Hepatocyte (in vitro differentiated cells): ENCODE data around the gene ZNF488. TPM values are rescaled to one million over a fixed set of nuclear protein-coding genes. Genes with fewer than 3 reads are reported as not detected.

ENCODE experiments used
- DNase-seq: peaks from one replicate; pipeline ENCODE4 v3.0.0-alpha.2; 2016; ENCODE audit warnings: low spot score
- H2AFZ ChIP-seq: fragments of 200-600 bp; sonication (generic); 2 replicates; pipeline ENCODE4 v1.6.0; 2016; ENCODE audit warnings: antibody characterized with exemption, mild to moderate bottlenecking
- H3K27ac ChIP-seq: fragments of 200-600 bp; sonication (generic); 2 replicates; pipeline ENCODE4 v1.5.1; 2016; ENCODE audit warnings: mild to moderate bottlenecking
- H3K27me3 ChIP-seq: fragments of 200-600 bp; sonication (generic); 2 replicates; pipeline ENCODE4 v1.6.1; 2016
- H3K36me3 ChIP-seq: fragments of 200-600 bp; sonication (generic); replicated peaks from 2 replicates; pipeline ENCODE4 v1.5.1; 2016; ENCODE audit warnings: low read depth; ENCODE audit not compliant: insufficient read depth
- H3K4me1 ChIP-seq: fragments of 200-600 bp; sonication (generic); 2 replicates; pipeline ENCODE4 v1.5.1; 2016; ENCODE audit warnings: mild to moderate bottlenecking, moderate library complexity; ENCODE audit not compliant: insufficient read depth
- H3K4me2 ChIP-seq: fragments of 200-600 bp; sonication (generic); 2 replicates; pipeline ENCODE4 v1.6.0; 2016
- H3K4me3 ChIP-seq: fragments of 200-600 bp; sonication (generic); 2 replicates; pipeline ENCODE4 v1.5.1; 2016; ENCODE audit warnings: mild to moderate bottlenecking
- H3K79me2 ChIP-seq: fragments of 200-600 bp; sonication (generic); 2 replicates; pipeline ENCODE4 v1.6.0; 2017; ENCODE audit warnings: mild to moderate bottlenecking
- H3K9me2 ChIP-seq: fragments of 200-600 bp; sonication (generic); replicated peaks from 2 replicates; pipeline ENCODE4 v1.6.0; 2017; ENCODE audit warnings: mild to moderate bottlenecking; ENCODE audit not compliant: insufficient read depth
- H3K9me3 ChIP-seq: fragments of 200-600 bp; sonication (generic); 2 replicates; pipeline ENCODE4 v1.5.1; 2016; ENCODE audit warnings: low read depth, mild to moderate bottlenecking
- H4K20me1 ChIP-seq: fragments of 200-600 bp; sonication (generic); 2 replicates; pipeline ENCODE4 v1.6.0; 2016; ENCODE audit warnings: mild to moderate bottlenecking; ENCODE audit not compliant: insufficient read depth, poor library complexity, severe bottlenecking
- CTCF ChIP-seq: fragments of 200-600 bp; sonication (generic); IDR thresholded peaks from 2 replicates; pipeline ENCODE4 v1.5.1; 2016; ENCODE audit warnings: antibody characterized with exemption, mild to moderate bottlenecking; ENCODE audit not compliant: poor library complexity
- EZH2 ChIP-seq: fragments of 200-600 bp; sonication (generic); IDR thresholded peaks from 2 replicates; pipeline ENCODE4 v1.6.1; 2016; ENCODE audit warnings: antibody characterized with exemption, mild to moderate bottlenecking, borderline replicate concordance
- EZH2phosphoT487 ChIP-seq: fragments of 200-600 bp; sonication (generic); IDR thresholded peaks from one replicate; pipeline ENCODE4 v1.6.1; 2018; ENCODE audit warnings: antibody characterized with exemption, mild to moderate bottlenecking, low read depth, moderate library complexity; ENCODE audit not compliant: unreplicated experiment, severe bottlenecking
- WGBS: methylation state at CpG from one replicate; pipeline ENCODE4 v1.1.6; 2016; ENCODE audit warnings: low lambda C conversion rate; ENCODE audit errors: missing lambda C conversion rate; 5-methylcytosine and 5-hydroxymethylcytosine counted together
- polyA plus RNA-seq: library from polyadenylated mRNA; unstranded; fragments of >200 nt; fragmentation: Nextera tagmentation; extraction: Ambion mirVana; gene quantifications from 2 replicates; pipeline ENCODE4 v1.2.1, GENCODE V29; 2016
- total RNA-seq: library from RNA; depleted of rRNA; stranded (reverse); fragments of >200 nt; gene quantifications from 2 replicates; pipeline ENCODE4 v1.2.3, GENCODE V29; 2014

Gene ZNF488
- total and polyA plus RNA-seq, 2 experiments from 2014 or later = 1.2 to 2.5 TPM

GRCh38 chr10:47370878-47371277 is 13.2 kb downstream of the ZNF488 start:
- H4K20me1 ChIP-seq = no peaks in the 10 kb centered on the region
- no peak overlapping the region for H3K4me2 ChIP-seq
- no peak overlapping the region for H3K27ac ChIP-seq
- H3K9me2 ChIP-seq = no peaks in the 10 kb centered on the region
- no peaks in the 10 kb centered on the region for H3K4me1 ChIP-seq
- no peak overlapping the region for H2AFZ ChIP-seq
- no peaks in the 10 kb centered on the region for H3K36me3 ChIP-seq
- no peaks in the 10 kb centered on the region for H3K79me2 ChIP-seq
- TF ChIP-seq CTCF (no peak), EZH2 (no peak), EZH2phosphoT487 (no peak)
- no peaks in the 10 kb centered on the region for H3K9me3 ChIP-seq
- H3K27me3 ChIP-seq = no peaks in the 10 kb centered on the region
- no peak for DNase-seq
- H3K4me3 ChIP-seq = no peak overlapping the region
- 96% methylated on average over 7 of the region's 7 CpGs for WGBS

GRCh38 chr10:47370015-47370767 is 13.9 kb downstream of the ZNF488 start:
- Histone ChIP-seq H3K9me2 (no peaks in the 10 kb centered on the region), H4K20me1 (no peaks in the 10 kb centered on the region), H3K27me3 (no peaks in the 10 kb centered on the region), H2AFZ (no peak overlapping the region), H3K79me2 (no peaks in the 10 kb centered on the region), H3K27ac (no peak overlapping the region), H3K36me3 (no peaks in the 10 kb centered on the region), H3K4me3 (no peak overlapping the region), H3K4me1 (no peaks in the 10 kb centered on the region), H3K4me2 (no peak overlapping the region), H3K9me3 (no peaks in the 10 kb centered on the region)
- no peak for TF ChIP-seq CTCF
- TF ChIP-seq EZH2 = no peak
- TF ChIP-seq EZH2phosphoT487 = no peak
- DNase-seq = no peak
- 95% methylated on average over 11 of the region's 11 CpGs for WGBS

- TF ChIP-seq CTCF (no peak), EZH2 (no peak), EZH2phosphoT487 (no peak)
- H3K9me3 ChIP-seq = no peaks in the 10 kb centered on the region
- H3K4me2 ChIP-seq = no peak overlapping the region
- H3K79me2 ChIP-seq = no peaks in the 10 kb centered on the region
- no peaks in the 10 kb centered on the region for H3K9me2 ChIP-seq
- 93% methylated on average over 9 of the region's 9 CpGs for WGBS
- no peak for DNase-seq
- H3K27ac ChIP-seq = no peak overlapping the region
- no peak overlapping the region for H3K4me3 ChIP-seq
- no peaks in the 10 kb centered on the region for H3K27me3 ChIP-seq
- no peak overlapping the region for H2AFZ ChIP-seq
- no peaks in the 10 kb centered on the region for H3K4me1 ChIP-seq
- no peaks in the 10 kb centered on the region for H4K20me1 ChIP-seq
- no peaks in the 10 kb centered on the region for H3K36me3 ChIP-seq
Observed at GRCh38 chr10:47369251-47369894, 14.7 kb downstream of the ZNF488 start.
